Neuronal stem cell (in vitro differentiated cells): ENCODE measurements around the gene GIMD1.

Experiments
- DNase-seq: peaks from one replicate; pipeline ENCODE4 v3.0.0-alpha.2; 2013; ENCODE audit warnings: low spot score
- H2AFZ ChIP-seq: one replicate; pipeline ENCODE4 v1.6.1; 2013; ENCODE audit warnings: mild to moderate bottlenecking, low read length, inconsistent platforms
- H2AK5ac ChIP-seq: 2 replicates; pipeline ENCODE4 v1.6.1; 2013; ENCODE audit warnings: low read depth, mild to moderate bottlenecking, inconsistent platforms, low read length, moderate library complexity, mixed read lengths
- H2BK120ac ChIP-seq: 2 replicates; pipeline ENCODE4 v1.6.1; 2013; ENCODE audit warnings: low read depth, mild to moderate bottlenecking, inconsistent platforms, low read length, moderate library complexity, mixed read lengths
- H2BK12ac ChIP-seq: one replicate; pipeline ENCODE4 v1.6.1; 2013; ENCODE audit warnings: low read length, inconsistent platforms
- H2BK15ac ChIP-seq: 2 replicates; pipeline ENCODE4 v1.6.1; 2013; ENCODE audit warnings: mild to moderate bottlenecking, low read length, inconsistent platforms, mixed read lengths
- H2BK5ac ChIP-seq: one replicate; pipeline ENCODE4 v1.6.1; 2013; ENCODE audit warnings: inconsistent platforms, mild to moderate bottlenecking, low read length, moderate library complexity
- H3K14ac ChIP-seq: one replicate; pipeline ENCODE4 v1.6.1; 2013; ENCODE audit warnings: low read length, inconsistent platforms
- H3K18ac ChIP-seq: 2 replicates; pipeline ENCODE4 v1.6.1; 2013; ENCODE audit warnings: low read length, inconsistent platforms
- H3K23ac ChIP-seq: 2 replicates; pipeline ENCODE4 v1.6.1; 2013; ENCODE audit warnings: low read depth, mild to moderate bottlenecking, mixed read lengths, low read length, inconsistent platforms; ENCODE audit not compliant: poor library complexity
- H3K27ac ChIP-seq: replicated peaks from 3 replicates; pipeline ENCODE4 v1.5.1; 2013; ENCODE audit warnings: low read length, inconsistent platforms
- H3K27me3 ChIP-seq, 3 experiments: 2 replicates each; pipeline ENCODE4 v1.6.1; 2013; ENCODE audit warnings: low read length in 3 of 3, mild to moderate bottlenecking in 2 of 3, inconsistent platforms in 1 of 3, low read depth in 1 of 3, mixed read lengths in 1 of 3, moderate library complexity in 1 of 3; ENCODE audit not compliant: control insufficient read depth in 3 of 3, insufficient read depth in 3 of 3
- H3K36me3 ChIP-seq, 2 donors: replicated peaks in 1 of 2; 2 replicates each; pipeline ENCODE4 v1.6.1; 2013; ENCODE audit warnings: low read length in 2 of 2; ENCODE audit not compliant: control insufficient read depth in 2 of 2, insufficient read depth in 2 of 2
- H3K4ac ChIP-seq: 2 replicates; pipeline ENCODE4 v1.6.1; 2013; ENCODE audit warnings: inconsistent platforms, mild to moderate bottlenecking, low read length, moderate library complexity
- H3K4me1 ChIP-seq, 2 donors: 1 replicate in 1 of 2; 2 replicates in 1 of 2; pipeline ENCODE4 v1.6.1; 2013; ENCODE audit warnings: low read length in 2 of 2, low read depth in 1 of 2; ENCODE audit not compliant: control insufficient read depth in 2 of 2, insufficient read depth in 1 of 2
- H3K4me2 ChIP-seq: one replicate; pipeline ENCODE4 v1.6.1; 2013; ENCODE audit warnings: mild to moderate bottlenecking, low read length, inconsistent platforms; ENCODE audit not compliant: insufficient read depth, poor library complexity, severe bottlenecking
- H3K4me3 ChIP-seq, 2 donors: 2 replicates each; pipeline ENCODE4 v1.5.1; 2013; ENCODE audit warnings: low read length in 2 of 2, mild to moderate bottlenecking in 2 of 2, inconsistent platforms in 1 of 2, moderate library complexity in 1 of 2
- H3K79me1 ChIP-seq: one replicate; pipeline ENCODE4 v1.6.1; 2013; ENCODE audit warnings: low read depth, mild to moderate bottlenecking, inconsistent platforms, low read length, moderate library complexity
- H3K9ac ChIP-seq: one replicate; pipeline ENCODE4 v1.6.1; 2013; ENCODE audit warnings: mild to moderate bottlenecking, low read depth, low read length, inconsistent platforms; ENCODE audit not compliant: poor library complexity
- H3K9me3 ChIP-seq, 2 donors: replicated peaks in 1 of 2; 2 replicates each; pipeline versions ENCODE3 to v1.6.1; 2013; ENCODE audit warnings: low read length in 2 of 2, mild to moderate bottlenecking in 2 of 2, inconsistent platforms in 1 of 2, low read depth in 1 of 2, mixed read lengths in 1 of 2, moderate library complexity in 1 of 2; ENCODE audit not compliant: control insufficient read depth in 2 of 2, insufficient read depth in 1 of 2
- H4K8ac ChIP-seq: one replicate; pipeline ENCODE4 v1.6.1; 2013; ENCODE audit warnings: low read depth, mild to moderate bottlenecking, inconsistent platforms, low read length, moderate library complexity
- H4K91ac ChIP-seq: one replicate; pipeline ENCODE4 v1.6.1; 2013; ENCODE audit warnings: low read length, low read depth, mild to moderate bottlenecking, inconsistent platforms; ENCODE audit not compliant: poor library complexity
- WGBS, 2 donors: extraction: QIAGEN DNeasy Blood & Tissue Kit; methylation state at CpG; one replicate each; pipeline ENCODE4 v1.1.7; 2013; ENCODE audit warnings: missing lambda C conversion rate in 2 of 2, mixed read lengths in 1 of 2; ENCODE audit not compliant: insufficient read length in 2 of 2, insufficient replicate concordance in 1 of 2; ENCODE audit errors: extremely low coverage in 2 of 2; 5-methylcytosine and 5-hydroxymethylcytosine counted together

GIMD1 gene

GRCh38 chr4:106384878-106385277 is 16.3 kb upstream of the GIMD1 start:
- WGBS, 2 donors, result no CpG with 5 or more reads among the region's 3 CpGs
- no peak overlapping the region for H3K4me2 ChIP-seq
- H3K9me3 ChIP-seq, result no peaks in the 10 kb centered on the region
- no peak overlapping the region for H3K4me3 ChIP-seq
- no peak overlapping the region for H3K27ac ChIP-seq
- no peak overlapping the region for H2BK5ac ChIP-seq
- H4K8ac ChIP-seq, result no peak overlapping the region
- no peak overlapping the region for H2AFZ ChIP-seq
- no peak overlapping the region for H3K9ac ChIP-seq
- no peaks in the 10 kb centered on the region for H3K4me1 ChIP-seq
- H3K36me3 ChIP-seq, result no peaks in the 10 kb centered on the region
- no peak for DNase-seq
- no peak overlapping the region for H3K18ac ChIP-seq
- no peak overlapping the region for H2BK120ac ChIP-seq
- H3K27me3 ChIP-seq, result no peaks in the 10 kb centered on the region
- peak overlapping the region; percentile 31 for H3K23ac ChIP-seq
- H4K91ac ChIP-seq, result no peak overlapping the region
- peak overlapping the region; percentile 63 for H3K14ac ChIP-seq
- H3K4ac ChIP-seq, result no peak overlapping the region
- H2BK12ac ChIP-seq, result no peak overlapping the region
- no peak overlapping the region for H2BK15ac ChIP-seq
- no peaks in the 10 kb centered on the region for H3K79me1 ChIP-seq
- no peak overlapping the region for H2AK5ac ChIP-seq

- Histone ChIP-seq H3K27ac (no peak overlapping the region), H3K27me3 (no peaks in the 10 kb centered on the region), H3K79me1 (no peaks in the 10 kb centered on the region), H2BK120ac (no peak overlapping the region), H2AFZ (no peak overlapping the region), H4K91ac (no peak overlapping the region), H3K18ac (no peak overlapping the region), H2AK5ac (no peak overlapping the region), H3K4me1 (no peaks in the 10 kb centered on the region), H3K36me3 (no peaks in the 10 kb centered on the region), H2BK5ac (no peak overlapping the region), H3K4me2 (no peak overlapping the region), H4K8ac (no peak overlapping the region), H3K9me3 (no peaks in the 10 kb centered on the region), H3K23ac (no peak overlapping the region), H3K14ac (no peak overlapping the region), H3K4me3 (no peak overlapping the region), H3K4ac (no peak overlapping the region), H2BK15ac (no peak overlapping the region), H2BK12ac (no peak overlapping the region), H3K9ac (no peak overlapping the region)
- no peak for DNase-seq
Observed at GRCh38 chr4:106380179-106380578, 11.6 kb upstream of the GIMD1 start.

GRCh38 chr4:106373026-106373425 is 4.4 kb upstream of the GIMD1 start:
- H3K23ac ChIP-seq, result no peak overlapping the region
- H3K4me1 ChIP-seq, result no peaks in the 10 kb centered on the region
- H2BK120ac ChIP-seq, result no peak overlapping the region
- no peak overlapping the region for H2BK12ac ChIP-seq
- no peak overlapping the region for H3K4ac ChIP-seq
- no peak overlapping the region for H2BK5ac ChIP-seq
- no peak overlapping the region for H3K14ac ChIP-seq
- H2AK5ac ChIP-seq, result no peak overlapping the region
- H3K18ac ChIP-seq, result no peak overlapping the region
- DNase-seq, result no peak
- no peak overlapping the region for H2AFZ ChIP-seq
- H3K79me1 ChIP-seq, result no peaks in the 10 kb centered on the region
- H3K9ac ChIP-seq, result no peak overlapping the region
- no CpG with 5 or more reads among the region's 3 CpGs for WGBS, 2 donors
- no peak overlapping the region for H3K4me3 ChIP-seq
- no peak overlapping the region for H3K4me2 ChIP-seq
- no peaks in the 10 kb centered on the region for H3K27me3 ChIP-seq
- no peaks in the 10 kb centered on the region for H3K9me3 ChIP-seq
- no peaks in the 10 kb centered on the region for H3K36me3 ChIP-seq
- no peak overlapping the region for H4K91ac ChIP-seq
- no peak overlapping the region for H3K27ac ChIP-seq
- H2BK15ac ChIP-seq, result no peak overlapping the region
- H4K8ac ChIP-seq, result no peak overlapping the region

GRCh38 chr4:106371161-106371560 is 2.6 kb upstream of the GIMD1 start:
- H3K4me1 ChIP-seq, result no peaks in the 10 kb centered on the region

More at GRCh38 chr4:106371161-106371560, 2.6 kb upstream of the GIMD1 start:
- H4K8ac ChIP-seq, result no peak overlapping the region
- no peak overlapping the region for H2AFZ ChIP-seq
- no peak overlapping the region for H3K23ac ChIP-seq
- no peaks in the 10 kb centered on the region for H3K27me3 ChIP-seq
- no peak overlapping the region for H3K4ac ChIP-seq
- no peak overlapping the region for H3K4me3 ChIP-seq
- no peak overlapping the region for H3K27ac ChIP-seq
- no peak overlapping the region for H3K14ac ChIP-seq
- no peak overlapping the region for H2BK5ac ChIP-seq
- no peak overlapping the region for H3K4me2 ChIP-seq
- no peak overlapping the region for H3K9ac ChIP-seq
- no peaks in the 10 kb centered on the region for H3K9me3 ChIP-seq
- DNase-seq, result no peak
- no peak overlapping the region for H2BK120ac ChIP-seq
- no peak overlapping the region for H2BK15ac ChIP-seq
- no peak overlapping the region for H2BK12ac ChIP-seq
- H2AK5ac ChIP-seq, result no peak overlapping the region
- no peaks in the 10 kb centered on the region for H3K36me3 ChIP-seq
- H4K91ac ChIP-seq, result no peak overlapping the region
- no peak overlapping the region for H3K18ac ChIP-seq
- no peaks in the 10 kb centered on the region for H3K79me1 ChIP-seq
